CD4-positive, alpha-beta T cell treated with Interleukin-4 for 1 hour (primary cell): ENCODE measurements around the gene PPP1R12B.
A peak's percentile ranks its signal among the peaks of the same experiment; 100 is the strongest.
"Not testable (repeated sequence)": the region's sequence is repeated elsewhere in the genome, so short reads cannot be mapped to it uniquely, and the experiment has no call there.

Experiments used
- DNase-seq, 2 donors: peaks; one replicate each; pipeline ENCODE4 v3.0.0-alpha.2; 2020 to 2022

The PPP1R12B gene

GRCh38 chr1:202406896-202407295 lies 58.4 kb downstream of the PPP1R12B start:
- not testable (repeated sequence) for DNase-seq

- not testable (repeated sequence) for DNase-seq
Observed at GRCh38 chr1:202407378-202407777, 58.9 kb downstream of the PPP1R12B start.

- not testable (repeated sequence) for DNase-seq
Observed at GRCh38 chr1:202410251-202410650, 61.8 kb downstream of the PPP1R12B start.

DNA sequence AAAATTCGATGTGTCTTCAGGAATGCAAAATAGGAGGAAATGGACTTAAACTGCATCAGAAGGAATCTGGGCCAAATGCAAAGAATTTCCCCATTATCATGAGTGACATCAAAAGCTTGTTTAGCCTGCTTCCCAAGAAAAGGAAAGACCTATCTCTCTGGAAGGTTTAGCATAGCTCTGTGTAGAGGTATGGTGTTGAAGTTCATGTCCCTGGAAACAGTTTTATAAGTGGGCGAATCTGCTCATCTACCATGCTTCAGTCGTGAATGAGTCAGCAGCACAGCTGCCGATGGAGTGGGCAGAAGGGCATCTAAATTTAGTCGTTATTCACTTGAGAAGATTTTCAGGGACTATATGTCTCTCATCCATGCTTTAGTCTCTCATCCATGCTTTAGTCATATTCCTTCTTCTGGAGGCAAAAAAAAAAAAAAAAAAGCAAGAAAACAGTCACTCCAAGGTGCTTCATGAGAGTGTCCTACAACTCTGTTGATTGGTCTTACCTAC lies 62.4 kb downstream of the PPP1R12B start:
- not testable (repeated sequence) for DNase-seq

DNA sequence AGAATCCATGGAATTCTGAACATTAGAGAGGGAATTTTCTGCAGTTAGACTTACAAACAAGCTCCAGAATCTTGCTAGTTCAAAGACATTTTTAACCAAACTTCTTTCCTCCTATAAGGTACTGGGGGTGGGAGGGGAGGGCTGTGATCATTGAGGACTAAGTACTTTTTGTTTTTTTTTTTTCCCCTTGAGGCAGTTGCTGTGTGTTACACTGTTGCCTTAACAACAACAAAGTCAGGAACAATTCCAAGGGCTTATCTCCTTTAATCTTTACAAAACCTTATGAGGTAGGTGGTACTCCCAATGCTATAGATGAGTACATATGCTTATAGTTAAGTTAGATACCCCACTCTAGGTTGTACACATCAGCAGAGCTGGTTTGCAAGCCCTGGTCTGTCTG lies 62.9 kb downstream of the PPP1R12B start:
- DNase-seq: no peak

- DNase-seq: not testable (repeated sequence)
Observed at GRCh38 chr1:202412421-202412820, 63.9 kb downstream of the PPP1R12B start.

- DNase-seq: no peak
Observed at GRCh38 chr1:202416641-202417040, 68.1 kb downstream of the PPP1R12B start.

DNA sequence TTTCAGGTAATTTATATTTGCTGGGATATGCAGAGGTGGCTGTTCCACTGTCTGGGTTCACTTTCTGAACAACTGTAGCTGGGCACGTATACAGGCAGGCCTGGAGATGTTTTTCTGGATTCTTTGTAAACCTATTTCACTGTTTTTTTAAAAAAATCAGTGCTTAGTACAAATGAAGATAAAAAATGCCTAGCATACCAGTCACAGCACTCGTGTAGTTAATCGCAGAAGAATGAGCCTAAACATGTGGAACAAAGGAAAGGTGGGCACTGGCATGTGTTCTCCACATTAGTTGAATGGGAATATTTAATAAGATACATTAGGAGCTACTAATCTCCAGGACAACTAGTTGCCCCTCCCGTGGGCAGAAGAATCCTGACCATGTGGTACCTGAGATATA lies 68.6 kb downstream of the PPP1R12B start:
- not testable (repeated sequence) for DNase-seq

DNA sequence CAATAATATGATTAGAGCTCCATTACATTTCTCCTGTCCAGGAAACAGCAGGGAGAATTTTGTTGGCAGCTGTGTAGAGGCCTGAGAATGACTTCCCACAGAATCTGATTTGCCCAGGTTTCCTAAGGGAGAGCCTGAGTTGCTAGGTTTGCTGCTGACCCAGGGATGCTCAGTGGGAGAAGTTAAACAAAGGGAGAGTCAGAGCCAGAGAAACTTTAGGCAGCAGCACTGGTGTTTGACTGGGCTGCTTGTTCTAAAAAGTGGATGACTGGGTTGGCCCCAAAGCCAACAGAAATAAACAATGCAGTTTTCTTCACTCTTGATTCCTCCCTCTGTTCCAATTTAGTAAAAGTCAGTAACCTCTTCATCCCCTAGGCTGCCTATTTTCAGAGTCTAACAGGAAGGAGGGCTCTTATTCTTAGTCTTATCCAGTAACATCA lies 69.3 kb downstream of the PPP1R12B start:
- DNase-seq: not testable (repeated sequence)

GRCh38 chr1:202419731-202420130 lies 71.2 kb downstream of the PPP1R12B start:
- not testable (repeated sequence) for DNase-seq

DNA sequence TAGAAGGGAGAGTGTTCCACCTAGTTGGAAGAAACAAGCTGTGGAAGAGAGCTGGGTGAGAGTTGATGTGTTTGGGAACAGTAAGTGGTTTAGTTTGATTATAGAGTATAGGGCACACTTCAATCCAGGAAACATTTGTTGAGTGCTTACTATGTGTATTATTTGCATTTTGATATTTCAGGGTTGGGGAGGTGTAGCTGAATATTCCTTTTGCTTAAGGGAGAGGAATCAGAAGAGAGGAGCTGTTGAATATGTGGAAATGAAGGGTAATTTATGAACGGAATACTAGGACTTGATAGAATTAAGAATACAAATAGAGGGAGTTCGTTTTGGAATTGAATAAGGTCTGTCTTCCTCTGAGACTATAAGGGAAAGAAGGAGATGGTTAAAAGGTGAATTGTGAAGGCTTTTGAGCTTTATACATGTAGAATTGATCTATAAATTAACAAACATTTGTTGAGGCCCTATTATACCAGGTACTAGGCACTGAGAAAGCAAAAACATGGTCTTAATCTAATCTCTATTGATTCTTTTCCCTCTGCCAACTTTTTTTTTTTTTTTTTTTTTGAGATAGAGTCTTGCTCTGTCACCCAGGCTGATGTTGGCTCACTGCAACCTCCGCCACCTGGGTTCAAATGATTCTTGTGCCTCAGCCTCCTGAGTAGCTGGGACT lies 72.1 kb downstream of the PPP1R12B start:
- DNase-seq: not testable (repeated sequence)

DNA sequence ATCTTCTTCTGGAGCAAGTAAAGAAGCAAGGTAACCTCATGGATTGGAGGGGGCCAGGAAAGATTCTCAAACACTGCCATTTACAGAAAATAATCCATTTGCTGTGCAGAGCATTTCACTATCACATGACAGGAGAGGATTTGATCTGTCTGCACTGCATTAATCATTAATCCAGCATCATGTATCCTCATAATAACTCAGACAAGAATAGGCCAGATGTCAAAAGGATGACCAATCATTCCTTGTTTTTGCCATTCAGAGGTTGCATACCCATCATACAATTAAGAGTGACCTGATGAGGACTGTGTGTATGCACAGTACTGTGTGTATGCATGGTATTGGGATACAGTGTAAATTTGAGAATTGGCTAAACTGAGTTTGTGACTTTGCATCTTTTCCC lies 74.2 kb downstream of the PPP1R12B start:
- DNase-seq: not testable (repeated sequence)

- not testable (repeated sequence) for DNase-seq
Observed at GRCh38 chr1:202424260-202424659, 75.8 kb downstream of the PPP1R12B start.

DNA sequence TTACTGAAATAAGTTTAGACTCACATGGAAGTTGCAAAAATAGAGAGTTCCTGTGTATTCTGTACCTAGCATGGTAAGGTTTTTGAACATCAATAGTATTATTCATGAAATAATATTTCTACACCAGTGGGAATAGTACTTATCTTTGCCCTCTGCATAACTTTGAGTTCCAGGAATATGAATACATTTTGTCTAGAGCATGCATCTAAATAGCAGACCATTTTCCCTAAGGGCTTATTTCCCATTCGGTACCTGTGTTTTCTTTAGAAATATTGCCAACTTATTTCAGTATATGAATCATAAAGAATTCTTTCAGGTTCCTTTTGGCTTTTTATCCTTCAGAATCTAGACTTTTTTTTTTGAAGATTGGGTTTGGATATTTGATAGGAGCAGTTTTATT lies 81.6 kb downstream of the PPP1R12B start:
- DNase-seq: not testable (repeated sequence)

- DNase-seq: not testable (repeated sequence)
Observed at GRCh38 chr1:202432338-202432737, 83.8 kb downstream of the PPP1R12B start.

DNA sequence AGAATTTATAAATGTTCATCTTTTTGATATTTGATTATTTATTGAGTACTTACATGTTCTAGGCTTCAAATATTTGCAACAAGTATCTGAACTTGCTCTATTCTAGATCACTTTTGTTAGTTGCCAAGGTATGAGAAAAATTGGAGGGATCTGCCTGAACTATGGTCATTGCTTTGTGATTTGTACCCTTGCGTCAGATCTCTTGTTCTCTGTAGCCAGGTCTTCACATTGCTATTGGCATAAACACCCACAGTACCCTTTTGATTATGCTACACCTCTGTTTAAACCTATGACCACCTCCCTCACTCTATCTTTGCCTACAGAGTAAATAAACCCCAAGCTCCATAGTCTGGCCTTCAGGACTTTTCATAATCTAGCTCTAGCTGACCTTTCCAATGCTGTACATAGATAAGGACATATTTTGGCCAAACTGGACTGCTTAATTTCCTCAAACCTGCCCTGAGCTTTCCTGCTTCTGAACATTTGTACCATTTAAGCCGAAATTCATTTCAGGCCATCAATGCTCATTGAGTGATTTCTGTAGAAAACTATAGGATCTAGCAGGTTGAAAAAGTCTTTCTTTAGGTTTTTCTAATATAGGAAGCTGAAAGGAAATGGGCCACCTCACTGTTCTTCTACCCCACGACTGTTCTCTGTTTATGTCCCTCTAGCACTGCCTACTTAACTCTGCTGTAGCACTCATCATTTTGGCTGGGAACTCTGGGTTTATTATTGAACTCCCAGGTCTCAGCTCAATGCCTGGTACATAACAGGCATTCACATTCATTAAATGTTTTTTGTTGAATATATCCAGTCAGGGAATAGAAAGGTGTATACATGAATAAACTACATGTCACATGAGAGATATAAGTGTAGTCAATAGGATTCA lies 84.9 kb downstream of the PPP1R12B start:
- DNase-seq: no peak

DNA sequence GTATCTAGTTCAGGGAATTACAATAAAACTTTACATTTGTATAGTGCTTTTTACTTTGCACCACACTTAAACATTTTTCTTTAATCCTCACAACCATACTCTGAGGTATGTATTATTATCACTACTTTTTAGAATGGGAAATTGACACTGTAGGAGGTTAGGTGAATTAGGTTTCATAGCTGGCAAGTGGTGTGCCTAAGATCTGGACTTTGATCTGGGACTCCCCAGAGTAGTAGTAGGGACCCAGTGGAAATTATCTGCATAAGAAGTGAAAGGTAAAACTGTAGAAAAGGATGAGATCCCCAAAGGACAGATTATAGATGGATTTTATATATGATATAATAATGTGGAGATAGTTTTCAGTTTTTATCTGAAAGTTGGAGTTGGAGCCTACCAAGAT lies 85.6 kb downstream of the PPP1R12B start:
- no peak for DNase-seq

GRCh38 chr1:202438393-202439174 lies 90.1 kb downstream of the PPP1R12B start:
- DNase-seq: no peak

GRCh38 chr1:202439308-202439707 lies 90.8 kb downstream of the PPP1R12B start:
- no peak for DNase-seq

- peak in 1 of 2 donors; percentile 2 for DNase-seq
Observed at GRCh38 chr1:202448140-202448539, 99.6 kb downstream of the PPP1R12B start.

GRCh38 chr1:202451641-202452040 lies 103.1 kb downstream of the PPP1R12B start:
- DNase-seq: not testable (repeated sequence)

DNA sequence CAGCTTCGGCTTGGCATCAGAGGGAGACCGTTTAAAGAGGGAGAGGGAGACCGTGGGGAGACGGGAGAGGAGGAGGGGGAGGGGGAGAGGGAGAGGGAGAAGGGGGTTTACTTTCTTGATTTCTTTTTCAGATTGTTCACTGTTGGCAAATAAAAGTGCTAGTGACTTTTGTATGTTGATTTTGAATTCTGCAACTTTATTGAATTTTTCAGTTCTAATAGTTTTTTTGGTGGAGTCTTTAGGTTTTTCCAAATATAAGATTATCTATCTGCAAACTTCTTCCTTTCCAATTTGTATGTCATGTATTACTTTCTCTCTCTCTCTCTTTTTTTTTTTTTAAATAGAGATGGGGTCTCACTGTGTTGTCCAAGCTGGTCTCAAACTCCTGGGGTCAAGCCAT lies 104.0 kb downstream of the PPP1R12B start:
- no peak for DNase-seq
